Dedifferentiated amniotic fluid mesenchymal stem cell (primary cell): ENCODE measurements around the gene SLC25A26.

Experiments used
- DNase-seq: peaks from one replicate; pipeline ENCODE4 v3.0.0-alpha.2; 2016; ENCODE audit errors: extremely low spot score

SLC25A26 gene

DNA sequence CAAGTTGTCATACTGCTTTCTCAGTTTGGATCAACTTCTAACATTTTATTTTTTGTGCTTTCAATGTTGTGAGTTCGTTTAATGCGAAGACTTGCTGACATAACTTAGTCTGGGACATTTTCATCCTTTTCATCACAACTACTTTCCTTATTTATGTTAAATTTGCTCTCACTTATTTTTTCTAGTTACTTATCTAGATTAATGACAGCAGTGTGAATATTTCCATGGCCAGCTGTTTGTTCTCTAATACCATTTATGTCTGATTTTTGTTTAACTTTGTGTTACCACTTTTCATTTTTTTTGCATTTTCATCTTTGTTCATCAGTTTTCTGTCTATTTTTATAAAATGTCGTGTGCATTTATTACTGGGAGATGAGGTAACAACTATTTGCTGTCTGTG is 6.2 kb downstream of the SLC25A26 start:
- no peak for DNase-seq

DNA sequence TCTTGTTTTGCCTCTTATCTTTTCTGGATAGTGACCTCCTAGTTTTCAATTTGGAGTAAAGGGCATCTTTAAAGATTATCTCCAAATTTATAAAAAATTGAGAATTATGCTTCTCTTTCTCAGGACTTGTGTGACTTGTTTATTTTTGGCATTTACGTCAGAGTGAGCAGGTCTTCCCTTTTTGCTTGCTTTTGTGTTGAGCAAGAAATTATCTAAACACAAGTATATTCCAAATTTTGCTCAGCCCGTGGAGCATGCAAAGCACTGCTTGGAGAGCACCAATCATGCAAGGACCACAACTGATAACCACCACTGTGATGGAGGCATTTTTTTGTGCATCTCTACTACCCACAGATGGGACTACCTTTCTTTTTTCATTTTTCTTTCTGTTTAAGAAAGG is 7.1 kb downstream of the SLC25A26 start:
- DNase-seq, result no peak

GRCh38 chr3:66228707-66229106 is 7.9 kb downstream of the SLC25A26 start:
- no peak for DNase-seq

- DNase-seq, result no peak
Measured at GRCh38 chr3:66229931-66230330, 9.1 kb downstream of the SLC25A26 start.

DNA sequence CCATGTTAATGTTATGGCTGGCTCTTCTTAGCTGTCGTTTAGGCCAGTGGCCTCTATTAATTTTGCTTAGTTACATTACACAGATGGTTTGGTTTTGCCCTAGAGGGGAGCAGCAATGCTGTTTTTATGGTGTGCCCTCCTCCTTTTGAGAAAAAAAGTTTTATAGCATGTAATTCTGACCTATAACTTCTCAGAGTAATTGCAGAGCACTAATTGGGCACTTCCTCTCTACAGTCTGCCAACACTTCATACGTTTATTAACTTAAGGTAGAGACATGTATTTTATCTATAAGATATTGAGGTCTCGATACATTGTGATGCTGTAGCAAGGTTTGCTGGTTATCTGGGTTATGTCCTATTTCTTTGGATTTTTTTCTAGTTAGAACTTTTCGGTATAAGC is 12.2 kb downstream of the SLC25A26 start:
- DNase-seq, result no peak

DNA sequence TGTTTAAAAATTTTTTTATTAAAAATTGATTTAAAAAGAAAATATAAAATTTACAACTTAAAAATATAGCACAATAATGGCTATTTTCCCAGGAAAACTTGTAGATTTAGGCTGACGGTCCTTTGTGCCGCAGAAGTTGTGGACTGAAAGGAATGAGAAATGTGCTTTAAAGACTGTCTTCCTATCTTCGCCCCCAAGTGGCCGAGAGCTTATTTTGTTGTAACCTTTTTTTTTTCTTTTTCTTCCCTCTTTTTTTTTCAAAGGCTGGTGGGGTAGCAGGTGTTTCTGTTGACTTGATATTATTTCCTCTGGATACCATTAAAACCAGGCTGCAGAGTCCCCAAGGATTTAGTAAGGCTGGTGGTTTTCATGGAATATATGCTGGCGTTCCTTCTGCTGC is 15.5 kb downstream of the SLC25A26 start:
- DNase-seq, result no peak

GRCh38 chr3:66237552-66237951 is 16.8 kb downstream of the SLC25A26 start:
- no peak for DNase-seq

DNA sequence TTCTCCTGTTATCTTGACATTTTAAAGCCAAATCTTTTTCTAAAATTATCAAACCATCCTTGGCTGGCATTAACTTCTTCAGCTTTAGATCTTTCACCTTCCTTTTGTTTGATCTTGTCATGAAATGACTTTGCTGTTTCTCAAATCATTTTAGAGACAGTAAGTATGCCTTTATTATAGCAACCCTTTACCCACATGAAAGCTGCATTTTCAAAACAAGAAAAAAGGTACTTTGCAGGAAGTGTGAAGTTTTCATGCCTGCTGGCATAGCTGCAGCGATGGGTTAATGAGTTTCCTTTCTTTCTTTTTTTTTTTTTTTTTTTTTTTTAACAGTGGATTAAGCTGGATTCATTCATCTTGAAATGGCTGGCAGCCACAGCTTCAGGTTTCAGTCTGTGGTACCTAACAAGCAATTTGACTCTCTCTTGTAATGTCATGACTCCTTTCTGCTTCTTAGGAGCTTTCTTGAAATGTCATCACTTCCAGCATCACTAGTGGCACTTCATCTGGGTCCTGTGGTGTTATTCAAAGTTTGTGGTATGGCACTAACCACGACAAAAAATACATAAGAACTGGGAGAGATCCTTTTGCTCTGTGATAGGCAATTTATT is 18.8 kb downstream of the SLC25A26 start:
- no peak for DNase-seq

DNA sequence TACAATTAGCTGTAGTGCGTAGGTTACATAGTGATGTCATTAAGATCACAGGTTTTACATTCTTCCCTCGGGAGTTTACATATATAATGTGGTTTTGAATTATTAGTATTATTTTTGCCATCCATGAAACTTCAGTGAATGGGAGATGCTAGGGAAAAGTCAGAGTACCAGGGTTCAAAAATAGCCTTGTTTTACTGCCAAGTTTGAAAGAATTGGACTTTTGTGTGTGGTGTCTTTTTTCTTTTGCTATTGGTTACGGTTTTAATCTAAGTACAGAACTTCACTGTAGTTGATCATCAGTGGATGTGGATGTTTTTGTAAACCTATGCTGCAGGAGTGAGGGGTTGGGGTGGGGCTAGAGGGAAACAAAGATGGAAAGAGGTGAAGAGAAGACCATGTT is 20.7 kb downstream of the SLC25A26 start:
- DNase-seq, result no peak

GRCh38 chr3:66242788-66243464 is 22.1 kb downstream of the SLC25A26 start:
- DNase-seq, result no peak

GRCh38 chr3:66248641-66249040 is 27.8 kb downstream of the SLC25A26 start:
- no peak for DNase-seq

DNA sequence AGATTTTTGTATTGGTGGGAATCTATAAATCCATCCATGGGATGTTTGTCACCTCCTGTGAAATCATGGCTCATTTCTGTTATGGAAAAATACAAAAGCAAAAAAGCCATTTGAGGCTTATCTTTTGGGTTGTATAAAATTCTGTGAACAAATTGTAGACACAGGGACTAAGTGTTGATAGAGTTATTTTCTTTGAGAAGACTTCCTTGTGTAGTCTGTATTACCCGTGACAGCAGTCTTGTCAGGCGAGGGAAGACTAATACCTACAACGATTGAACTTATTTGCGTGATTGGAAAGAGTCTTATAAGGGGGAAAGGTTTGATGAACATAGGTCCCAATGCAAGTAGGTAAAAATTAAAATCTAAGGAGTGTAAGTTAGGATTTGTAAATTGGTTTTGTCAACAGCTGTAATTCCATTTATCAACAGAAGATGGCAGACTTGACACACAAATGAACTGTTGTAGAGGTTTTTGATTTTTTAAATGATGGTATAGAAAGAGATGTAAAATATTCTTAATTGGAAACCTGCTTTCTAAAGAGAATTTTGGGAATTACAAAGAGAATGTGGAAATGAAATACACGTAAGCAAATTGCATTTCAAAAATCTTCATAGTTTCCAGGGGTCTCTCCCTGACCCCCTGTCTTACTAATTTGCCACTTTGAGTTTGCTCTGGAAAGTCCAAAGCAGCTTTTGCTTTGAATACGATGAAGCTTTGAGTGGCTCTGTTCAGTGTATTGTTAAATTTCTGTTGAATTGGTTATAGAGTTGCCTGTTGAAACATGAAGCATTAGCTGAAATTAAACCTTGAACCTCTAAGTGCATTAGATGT is 33.2 kb downstream of the SLC25A26 start:
- DNase-seq, result peak; percentile 50

DNA sequence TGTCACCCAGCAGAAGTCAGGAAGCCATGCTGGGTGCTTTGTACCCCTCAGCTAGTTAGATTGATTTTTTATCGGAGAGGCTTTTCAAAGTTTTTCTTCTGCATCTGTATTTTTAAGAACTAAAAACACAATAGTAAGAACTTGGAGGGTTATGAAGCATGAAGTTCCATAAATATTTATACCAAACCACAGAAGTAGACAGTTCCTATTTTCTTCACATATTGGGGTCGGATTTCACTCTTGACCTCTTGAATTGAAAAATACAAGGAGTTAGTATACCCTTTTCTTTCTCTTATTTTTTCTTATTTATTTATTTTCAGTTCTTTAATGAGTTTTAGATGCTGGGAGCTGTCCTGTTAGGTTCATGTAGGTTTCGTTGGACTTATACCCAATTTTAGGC is 35.1 kb downstream of the SLC25A26 start:
- no peak for DNase-seq

- DNase-seq, result no peak
Measured at GRCh38 chr3:66256806-66257205, 36.0 kb downstream of the SLC25A26 start.

DNA sequence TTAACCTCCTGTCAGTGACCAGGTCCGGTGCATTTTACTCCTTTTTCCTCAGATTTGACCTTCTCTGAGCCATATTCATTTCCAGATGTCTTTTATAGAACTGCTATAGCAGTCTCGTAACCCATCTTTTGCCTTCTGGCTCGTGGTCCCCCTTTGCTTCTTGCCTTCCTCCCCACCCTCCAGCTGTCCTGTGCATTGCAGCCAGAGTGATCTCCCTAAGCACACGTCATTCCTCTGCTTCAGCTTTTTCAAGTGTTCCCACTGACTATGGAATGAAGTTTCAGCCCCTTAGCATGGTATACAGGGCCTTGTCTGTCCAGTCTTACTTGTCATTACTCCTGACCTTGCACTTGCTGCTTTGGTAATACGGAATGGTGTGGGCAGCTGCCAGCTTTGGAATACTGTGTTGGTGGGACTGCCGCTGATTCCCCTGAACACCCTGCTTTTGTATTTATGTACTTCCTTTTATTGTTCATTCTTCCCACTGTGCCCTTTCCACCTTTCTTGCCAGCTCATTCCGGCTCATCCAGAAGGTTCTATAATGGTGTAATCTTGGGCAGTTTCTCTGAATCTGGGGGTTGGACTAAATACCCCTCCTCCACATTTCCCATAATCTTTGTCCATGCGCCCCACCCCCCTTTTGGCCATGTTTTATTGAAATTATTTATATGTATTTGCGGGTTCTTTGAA is 38.9 kb downstream of the SLC25A26 start:
- DNase-seq, result no peak

GRCh38 chr3:66260431-66260830 is 39.6 kb downstream of the SLC25A26 start:
- no peak for DNase-seq

- DNase-seq, result no peak
Measured at GRCh38 chr3:66261355-66261754, 40.6 kb downstream of the SLC25A26 start.

DNA sequence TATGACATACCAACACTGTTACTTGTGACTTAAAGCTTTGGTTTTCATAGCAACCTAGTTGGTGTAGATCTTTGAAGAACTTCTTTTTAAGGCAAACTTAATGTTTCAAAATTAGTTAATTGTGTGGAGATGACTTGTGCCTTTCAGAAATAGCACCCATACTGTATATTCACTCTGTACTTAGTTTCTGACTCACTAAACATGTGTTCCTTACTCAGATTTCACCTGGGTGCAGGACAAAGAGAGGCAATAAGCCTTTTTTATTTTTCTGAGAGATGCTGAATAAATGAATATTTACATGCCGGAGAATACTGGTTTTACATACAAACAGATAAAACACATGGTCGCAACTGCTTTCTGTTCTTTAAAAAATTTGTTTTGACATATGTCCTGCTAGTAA is 44.8 kb downstream of the SLC25A26 start:
- DNase-seq, result no peak

DNA sequence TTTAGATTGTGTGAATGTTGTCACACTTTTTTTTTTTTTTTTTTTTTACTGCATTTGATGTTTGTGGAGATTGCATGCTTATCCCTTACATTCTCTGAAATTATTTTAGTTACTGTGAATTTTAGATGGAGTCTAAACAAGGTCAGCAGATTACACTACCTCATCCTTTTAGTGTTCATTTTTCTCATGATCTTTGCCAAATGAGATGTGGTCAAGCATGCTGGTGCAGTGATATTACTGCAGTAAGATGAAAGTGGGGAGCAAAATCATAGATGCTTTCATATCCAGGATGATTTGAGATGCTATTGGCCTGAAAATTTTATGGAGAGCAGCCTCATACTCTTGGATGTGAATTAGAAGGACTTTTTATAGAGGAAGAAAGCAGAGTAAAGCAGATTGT is 45.8 kb downstream of the SLC25A26 start:
- no peak for DNase-seq

DNA sequence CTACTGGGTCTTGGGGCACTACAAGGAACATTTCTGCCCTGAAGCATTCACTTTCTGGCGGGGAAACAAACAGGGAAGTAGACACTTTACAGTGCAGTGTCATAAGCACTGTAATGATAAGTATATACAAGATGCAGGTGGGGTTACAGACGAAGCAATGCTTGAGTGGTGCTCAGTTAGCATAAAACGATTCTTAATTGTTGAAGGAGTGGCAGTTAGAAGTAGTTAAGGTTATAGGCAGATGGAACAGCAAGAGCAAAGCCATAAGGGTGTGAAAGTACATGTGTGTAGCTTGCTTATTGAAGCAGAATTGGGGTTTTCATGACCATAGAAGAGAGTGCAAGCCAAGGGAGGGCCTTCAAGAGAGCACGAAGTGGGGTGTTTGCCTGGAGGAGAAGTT is 46.2 kb downstream of the SLC25A26 start:
- DNase-seq, result no peak

DNA sequence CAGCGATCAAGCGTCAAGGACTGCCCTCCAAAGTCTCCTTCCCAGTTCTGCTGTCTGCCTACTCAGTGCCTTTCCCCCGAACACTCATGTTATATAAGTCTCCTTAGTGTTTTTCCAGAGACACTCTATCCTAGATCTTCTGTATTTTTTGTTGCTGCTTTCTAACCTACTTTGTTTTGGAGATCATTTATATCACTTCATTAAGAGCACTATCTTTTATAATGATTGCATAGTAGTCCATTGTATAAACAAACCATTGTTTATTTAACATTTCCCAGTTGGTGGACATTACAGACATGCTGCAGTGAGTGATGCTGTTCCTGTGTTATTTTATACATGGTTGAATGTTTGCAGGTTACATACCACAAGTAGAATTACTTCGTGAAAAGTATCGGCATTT is 47.1 kb downstream of the SLC25A26 start:
- no peak for DNase-seq

GRCh38 chr3:66268864-66269263 is 48.1 kb downstream of the SLC25A26 start:
- no peak for DNase-seq
